Activated effector memory CD4-positive, alpha-beta T cell treated with Interleukin-2 at 50 U/mL for 16 hours (primary cell): Measurements from ENCODE around the gene PSMB2.

ENCODE experiments used
- DNase-seq: peaks from one replicate; pipeline ENCODE4 v3.0.0-alpha.2; 2020

The PSMB2 gene

GRCh38 chr1:35570589-35571137 is 70.7 kb downstream of the PSMB2 start:
- DNase-seq: no peak

- no peak for DNase-seq
Observed at GRCh38 chr1:35569936-35570335, 71.4 kb downstream of the PSMB2 start.

GRCh38 chr1:35568975-35569395 is 72.3 kb downstream of the PSMB2 start:
- DNase-seq: peak; percentile 49

- no peak for DNase-seq
Observed at GRCh38 chr1:35567947-35568558, 73.3 kb downstream of the PSMB2 start.

- DNase-seq: no peak
Observed at GRCh38 chr1:35565742-35566133, 75.6 kb downstream of the PSMB2 start.

GRCh38 chr1:35564884-35565741 is 76.2 kb downstream of the PSMB2 start:
- DNase-seq: no peak

- DNase-seq: peak; percentile 61
Observed at GRCh38 chr1:35564037-35564883, 77.1 kb downstream of the PSMB2 start.

- no peak for DNase-seq
Observed at GRCh38 chr1:35563166-35563565, 78.2 kb downstream of the PSMB2 start.

GRCh38 chr1:35561972-35562680 is 79.2 kb downstream of the PSMB2 start:
- DNase-seq: no peak

- DNase-seq: no peak
Observed at GRCh38 chr1:35561297-35561971, 79.9 kb downstream of the PSMB2 start.

- no peak for DNase-seq
Observed at GRCh38 chr1:35560256-35561225, 80.8 kb downstream of the PSMB2 start.

GRCh38 chr1:35559317-35559944 is 81.9 kb downstream of the PSMB2 start:
- DNase-seq: no peak

- no peak for DNase-seq
Observed at GRCh38 chr1:35558374-35559316, 82.7 kb downstream of the PSMB2 start.

- peak; percentile 94 for DNase-seq
Observed at GRCh38 chr1:35557611-35558373, 83.5 kb downstream of the PSMB2 start, which contains the start of gene NCDN. Gene NCDN, plus strand, starts transcription at chr1:35557799. Its CDS starts 392 bp downstream, at chr1:35558191.

GRCh38 chr1:35557118-35557610 is 84.2 kb downstream of the PSMB2 start, which contains the start of gene KIAA0319L:
Gene KIAA0319L, minus strand, starts transcription at chr1:35557403. Its CDS starts 2,912 bp downstream, at chr1:35554491.
- no peak for DNase-seq

GRCh38 chr1:35556484-35557117 is 84.7 kb downstream of the PSMB2 start:
- DNase-seq: no peak
